ENCODE data around the gene NHP2. TPM values are rescaled to one million over a fixed set of nuclear protein-coding genes. Genes with fewer than 3 reads are reported as not detected.

NHP2 gene
- total and polyA plus RNA-seq, 10 of the 15 experiments (the other 5 are each of a cell fraction or from before 2014, with no cell fraction given): 39.2 to 513 (median 198) TPM

GRCh38 chr5:178110511-178110910 lies 43.2 kb downstream of the NHP2 start:
- no peak overlapping the region for H3K27ac ChIP-seq (ENCODE audit: control insufficient read depth, insufficient read depth)
- no TSS peak for BruUV-seq (replicated peaks)
- H3K79me2 ChIP-seq (ENCODE audit: control insufficient read depth, insufficient read depth, low read length): peaks cover 19% of the 10 kb centered on the region
- in situ Hi-C loops (cut with MboI) (loop anchor here (10.0 kb wide), 1 partner anchor 1444 kb away; the partner anchor contains the start of gene RUFY1), intact Hi-C loops (cut with micrococcal nuclease; ENCODE audit: unreplicated experiment) (loop anchor here (5.0 to 10.0 kb wide), 2 partner anchors 33 to 1576 kb away; partner anchors contain the start of gene RNF44)
- no peaks in the 10 kb centered on the region for H3K27me3 ChIP-seq (replicated peaks in 1 of 2; ENCODE audit: control insufficient read depth in 2 of 2, insufficient read depth in 2 of 2, low read length in 1 of 2)
- POLR2A ChIA-PET: no interaction called here
- SMC1A ChIA-PET (ENCODE audit: uncharacterized antibody, unreplicated experiment): no interaction called here
- H2AFZ ChIP-seq (ENCODE audit: control insufficient read depth, low read depth, low read length): no peak overlapping the region
- H4K20me1 ChIP-seq (ENCODE audit: control insufficient read depth, insufficient read depth): no peaks in the 10 kb centered on the region
- no peak for DNase-seq (ENCODE audit: low read depth, low spot score)
- no peaks in the 10 kb centered on the region for H3K9me3 ChIP-seq (replicated peaks; ENCODE audit: control insufficient read depth, insufficient read depth, low read length)
- no peak for ATAC-seq
- no peak overlapping the region for H3K9ac ChIP-seq (ENCODE audit: control insufficient read depth, insufficient read depth, low read length)
- no peak for FAIRE-seq
- WGBS (ENCODE audit: insufficient coverage, insufficient replicate concordance, low lambda C conversion rate, missing lambda C conversion rate): 80% methylated on average over 9 of the region's 9 CpGs
- H3K36me3 ChIP-seq (ENCODE audit: control insufficient read depth in 2 of 2, insufficient read depth in 2 of 2, low read length in 1 of 2): no peaks in the 10 kb centered on the region
- RAD21 ChIA-PET (ENCODE audit: unreplicated experiment): interaction anchor here (0.7 kb wide), 1 partner anchor 14 kb away, joined by 3 read pairs; no protein-coding TSS in a partner anchor
- no peak overlapping the region for H3K4me3 ChIP-seq
- no peak for TF ChIP-seq WRNIP1 (IDR thresholded peaks at IDR 0.05; ENCODE audit: borderline replicate concordance, low read depth, low read length)
- TF ChIP-seq RELB (IDR thresholded peaks at IDR 0.05; ENCODE audit: low read depth): no peak
- TF ChIP-seq ESRRA (IDR thresholded peaks at IDR 0.05; ENCODE audit: low read length): no peak
- no peak for TF ChIP-seq HDAC2 (IDR thresholded peaks at IDR 0.05)
- no peak for TF ChIP-seq STAT3 (IDR thresholded peaks at IDR 0.05; ENCODE audit: low read depth, low read length)
- no peak for TF ChIP-seq CBFB (IDR thresholded peaks at IDR 0.05; ENCODE audit: low read depth)
- no peak for TF ChIP-seq RAD51 (IDR thresholded peaks at IDR 0.05)
- no peak for TF ChIP-seq PBX3 (IDR thresholded peaks at IDR 0.05; ENCODE audit: insufficient replicate concordance, low read depth, low read length)
- TF ChIP-seq RCOR1 (conservative IDR thresholded peaks at IDR 0.05; ENCODE audit: low read depth, low read length): no peak
- TF ChIP-seq NR2C2 (IDR thresholded peaks at IDR 0.05; ENCODE audit: borderline replicate concordance, control insufficient read depth, insufficient read length, low read depth): no peak
- TF ChIP-seq CUX1 (IDR thresholded peaks at IDR 0.05; ENCODE audit: insufficient replicate concordance, low read depth, low read length): no peak
- TF ChIP-seq BACH1 (IDR thresholded peaks at IDR 0.05; ENCODE audit: borderline replicate concordance): no peak
- TF ChIP-seq ZNF24 (IDR thresholded peaks at IDR 0.05): no peak
- TF ChIP-seq PAX5 (IDR thresholded peaks at IDR 0.05; ENCODE audit: borderline replicate concordance, low read depth, low read length): no peak
- CTCF ChIA-PET: interaction anchor here (0.6 to 1.9 kb wide), 2 partner anchors 10 to 545 kb away, joined by 3 to 6 read pairs; no protein-coding TSS in a partner anchor
- peaks cover 14% of the 10 kb centered on the region for H3K4me1 ChIP-seq (ENCODE audit: control insufficient read depth, insufficient read depth, low read length)
- no peak overlapping the region for H3K4me2 ChIP-seq (ENCODE audit: control insufficient read depth, insufficient read depth)
